ENCODE data around the gene CCND3. TPM values are rescaled to one million over a fixed set of nuclear protein-coding genes. Genes with fewer than 3 reads are reported as not detected.

Gene CCND3
- total and polyA plus RNA-seq, 2 of the 8 experiments (the other 6 are each of a cell fraction or from before 2014, with no cell fraction given), result 30.6 to 32.9 TPM

DNA sequence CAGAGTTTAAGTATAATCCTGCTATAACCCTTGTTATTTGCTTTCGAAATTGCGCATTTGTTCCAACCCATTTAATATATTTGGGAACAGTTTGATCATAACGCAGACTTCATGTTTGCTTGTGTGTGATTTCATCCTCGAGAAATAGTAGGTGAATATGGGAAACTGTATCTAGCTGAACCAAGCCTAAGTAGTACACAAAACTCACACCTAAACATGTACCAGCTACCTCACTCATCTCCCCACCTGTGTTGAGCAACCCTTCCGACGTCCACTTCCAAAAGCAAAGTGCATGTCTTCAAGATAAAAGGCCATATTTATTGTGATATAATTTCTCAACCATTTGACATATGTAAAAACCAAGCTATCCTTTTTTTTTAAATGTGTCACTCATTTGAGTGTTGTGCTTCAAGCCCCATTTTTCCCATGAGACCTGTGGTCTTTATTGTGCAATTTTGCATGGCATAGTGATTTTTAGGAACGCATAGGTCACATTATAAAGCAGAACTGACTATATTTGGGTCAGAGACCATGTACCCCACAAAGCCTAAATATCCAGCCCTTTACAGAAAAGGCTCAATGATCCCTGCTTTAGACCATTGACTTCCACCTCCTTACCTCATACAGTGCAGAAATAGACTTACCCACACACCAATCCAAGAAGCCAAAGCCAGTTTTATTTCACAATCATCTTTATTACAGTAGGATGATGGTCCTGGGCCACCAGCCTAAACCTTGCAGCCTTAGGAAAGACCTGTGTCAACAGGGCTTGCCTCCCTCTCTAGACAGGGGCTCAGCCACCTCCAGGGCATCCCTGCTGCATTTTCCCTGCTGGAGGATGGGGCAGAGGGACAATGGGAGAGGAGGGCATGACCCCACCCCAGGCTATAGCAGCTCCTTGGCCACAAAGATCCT lies 7.1 kb downstream of the CCND3 start:
- H4K20me1 ChIP-seq (replicated peaks in 1 of 2; ENCODE audit: control insufficient read depth in 1 of 2, insufficient read depth in 2 of 2, low read length in 2 of 2), result peaks cover 2 to 9% of the 10 kb centered on the region in 2 experiments
- no peak overlapping the region for H3K4ac ChIP-seq (replicated peaks; ENCODE audit: insufficient read length, low read depth, low read length)
- no peak overlapping the region for H2BK20ac ChIP-seq (ENCODE audit: low read length)
- no peaks in the 10 kb centered on the region for H3K27me3 ChIP-seq (replicated peaks in 1 of 4; ENCODE audit: control insufficient read depth in 3 of 4, extremely low read depth in 1 of 4, insufficient read depth in 3 of 4, low read length in 3 of 4)
- no peak overlapping the region for H2AFZ ChIP-seq (ENCODE audit: low read length)
- H3K18ac ChIP-seq (ENCODE audit: extremely low read depth, low read length), result no peak overlapping the region
- no peak for FAIRE-seq
- H3K27ac ChIP-seq (ENCODE audit: low read depth, low read length), result no peak overlapping the region
- no peak overlapping the region for H4K91ac ChIP-seq (replicated peaks; ENCODE audit: insufficient read length, low read length)
- no peak overlapping the region for H3K4me3 ChIP-seq (ENCODE audit: extremely low read depth in 1 of 4, insufficient read depth in 2 of 4, low read depth in 3 of 4, low read length in 4 of 4)
- 94% methylated on average over 7 of the region's 7 CpGs; no CpG with 5 or more reads in 1 of the 2 experiments for WGBS, 2 experiments (ENCODE audit: extremely low coverage in 1 of 2, insufficient coverage in 1 of 2, insufficient read length in 1 of 2, insufficient replicate concordance in 2 of 2, low coverage in 1 of 2, low lambda C conversion rate in 2 of 2, missing lambda C conversion rate in 1 of 2)
- no peak overlapping the region for H2BK15ac ChIP-seq (ENCODE audit: low read length)
- no peak overlapping the region for H4K8ac ChIP-seq (ENCODE audit: extremely low read depth, insufficient read depth, low read length)
- H3K36me3 ChIP-seq (ENCODE audit: control insufficient read depth in 2 of 4, insufficient read depth in 4 of 4, low read length in 3 of 4), result peaks cover 35 to 60% (median 51%) of the 10 kb centered on the region in 4 experiments
- H2BK120ac ChIP-seq (replicated peaks; ENCODE audit: low read depth, low read length), result no peak overlapping the region
- peaks cover 2% of the 10 kb centered on the region for H3K79me1 ChIP-seq (ENCODE audit: low read depth, low read length)
- no peak for DNase-seq (ENCODE audit: low read depth in 1 of 2, low spot score in 2 of 2)
- H3K4me1 ChIP-seq (replicated peaks in 1 of 4; ENCODE audit: control insufficient read depth in 3 of 4, insufficient read depth in 4 of 4, low read length in 3 of 4), result peaks cover 0 to 14% (median 10%) of the 10 kb centered on the region in 4 experiments; a peak in 6 of 7 replicates
- H3K79me2 ChIP-seq (ENCODE audit: control insufficient read depth in 1 of 2, insufficient read depth in 2 of 2, low read length in 2 of 2), result peaks cover 0 to 10% of the 10 kb centered on the region in 2 experiments; a peak in 1 of 4 replicates
- no peak overlapping the region for H3K56ac ChIP-seq (replicated peaks; ENCODE audit: insufficient read length, low read depth, low read length)
- H3K4me2 ChIP-seq (ENCODE audit: insufficient read depth in 1 of 2, low read depth in 2 of 2, low read length in 2 of 2), result no peak overlapping the region
- TF ChIP-seq, protein P1, sequence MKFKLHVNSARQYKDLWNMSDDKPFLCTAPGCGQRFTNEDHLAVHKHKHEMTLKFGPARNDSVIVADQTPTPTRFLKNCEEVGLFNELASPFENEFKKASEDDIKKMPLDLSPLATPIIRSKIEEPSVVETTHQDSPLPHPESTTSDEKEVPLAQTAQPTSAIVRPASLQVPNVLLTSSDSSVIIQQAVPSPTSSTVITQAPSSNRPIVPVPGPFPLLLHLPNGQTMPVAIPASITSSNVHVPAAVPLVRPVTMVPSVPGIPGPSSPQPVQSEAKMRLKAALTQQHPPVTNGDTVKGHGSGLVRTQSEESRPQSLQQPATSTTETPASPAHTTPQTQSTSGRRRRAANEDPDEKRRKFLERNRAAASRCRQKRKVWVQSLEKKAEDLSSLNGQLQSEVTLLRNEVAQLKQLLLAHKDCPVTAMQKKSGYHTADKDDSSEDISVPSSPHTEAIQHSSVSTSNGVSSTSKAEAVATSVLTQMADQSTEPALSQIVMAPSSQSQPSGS (IDR thresholded peaks at IDR 0.05; ENCODE audit: low read length), result no peak
- peak; percentile 45; the same call in 1 of the 2 replicates for TF ChIP-seq POLR2AphosphoS5 (IDR thresholded peaks at IDR 0.05; ENCODE audit: low read depth, low read length)
- H3K9ac ChIP-seq (replicated peaks in 1 of 4; ENCODE audit: extremely low read depth in 1 of 4, low read depth in 3 of 4, low read length in 3 of 4), result no peak overlapping the region
- no peak overlapping the region for H2BK12ac ChIP-seq (ENCODE audit: low read depth, low read length)
- POLR2A ChIA-PET (ENCODE audit: partially characterized antibody), result interaction anchor here (1.1 to 16.6 kb wide), 7 partner anchors 8 to 147 kb away, joined by 4 to 235 read pairs (median 6); partner anchors contain the start of genes BYSL, MED20, TAF8 and TOMM6
- H2AK5ac ChIP-seq (ENCODE audit: low read depth, low read length), result no peak overlapping the region
- no peak overlapping the region for H4K5ac ChIP-seq (ENCODE audit: insufficient read length, low read depth, low read length)
- no peak overlapping the region for H3K23ac ChIP-seq (ENCODE audit: insufficient read length)
- H2BK5ac ChIP-seq (ENCODE audit: low read depth, low read length), result no peak overlapping the region
- CTCF ChIA-PET (ENCODE audit: partially characterized antibody), result interaction anchor here (0.6 to 13.7 kb wide), 13 partner anchors 9 to 110 kb away, joined by 3 to 219 read pairs (median 5); partner anchors contain the start of genes BYSL and MED20
- H3K9me3 ChIP-seq (ENCODE audit: insufficient read depth in 2 of 2, low read depth in 1 of 2, low read length in 1 of 2), result no peaks in the 10 kb centered on the region
- no peaks in the 10 kb centered on the region; the same call in 1 of the 2 replicates for H3K23me2 ChIP-seq (ENCODE audit: low read depth, low read length)
- H3K14ac ChIP-seq (ENCODE audit: insufficient read length), result no peak overlapping the region

Data from H1 (cell line).